NCI-H748 (cell line): Measurements from ENCODE around the gene CACNB4.
"Not testable (repeated sequence)": the region's sequence is repeated elsewhere in the genome, so short reads cannot be mapped to it uniquely, and the experiment has no call there.

Experiments
- DNase-seq: peaks from one replicate; lab custom pipeline; 2025; ENCODE audit not compliant: unreplicated experiment; lab: John Stamatoyannopoulos, UW

The CACNB4 gene

GRCh38 chr2:152098496-152099366 is at the start of gene CACNB4:
TSS of gene CACNB4 (minus strand) at chr2:152099044.
- DNase-seq = peak; percentile 28

- no peak for DNase-seq
Observed at GRCh38 chr2:152134488-152135280, 35.8 kb upstream of the CACNB4 start.

- DNase-seq = no peak
Observed at GRCh38 chr2:152132306-152132705, 33.5 kb upstream of the CACNB4 start.

- DNase-seq = no peak
Observed at GRCh38 chr2:152127628-152128027, 28.8 kb upstream of the CACNB4 start.

- DNase-seq = no peak
Observed at GRCh38 chr2:152126664-152127063, 27.8 kb upstream of the CACNB4 start.

GRCh38 chr2:152122161-152122560 is 23.3 kb upstream of the CACNB4 start:
- DNase-seq = no peak

GRCh38 chr2:152120430-152120829 is 21.6 kb upstream of the CACNB4 start:
- no peak for DNase-seq

GRCh38 chr2:152115952-152116351 is 17.1 kb upstream of the CACNB4 start:
- no peak for DNase-seq

- no peak for DNase-seq
Observed at GRCh38 chr2:152114366-152114765, 15.5 kb upstream of the CACNB4 start.

GRCh38 chr2:152107140-152107539 is 8.3 kb upstream of the CACNB4 start:
- not testable (repeated sequence) for DNase-seq

GRCh38 chr2:152106464-152106863 is 7.6 kb upstream of the CACNB4 start:
- no peak for DNase-seq

- DNase-seq = no peak
Observed at GRCh38 chr2:152103271-152103670, 4.4 kb upstream of the CACNB4 start.

- DNase-seq = no peak
Observed at GRCh38 chr2:152100961-152101360, 2.1 kb upstream of the CACNB4 start.

- peak; percentile 28 for DNase-seq
Observed at GRCh38 chr2:152099367-152100050, 665 bp upstream of the CACNB4 start.

GRCh38 chr2:152097801-152098495 is 896 bp downstream of the CACNB4 start:
- peak; percentile 36 for DNase-seq

- peak; percentile 30 for DNase-seq
Observed at GRCh38 chr2:152097290-152097800, 1.5 kb downstream of the CACNB4 start.

- DNase-seq = no peak
Observed at GRCh38 chr2:152095146-152095545, 3.7 kb downstream of the CACNB4 start.

GRCh38 chr2:152094014-152094413 is 4.8 kb downstream of the CACNB4 start:
- DNase-seq = no peak

GRCh38 chr2:152093464-152093863 is 5.4 kb downstream of the CACNB4 start:
- no peak for DNase-seq

- no peak for DNase-seq
Observed at GRCh38 chr2:152092095-152092494, 6.7 kb downstream of the CACNB4 start.

GRCh38 chr2:152090726-152091125 is 8.1 kb downstream of the CACNB4 start:
- DNase-seq = not testable (repeated sequence)
